PC-3 (cell line): Measurements from ENCODE around the gene LRRFIP2. TPM values are rescaled to one million over a fixed set of nuclear protein-coding genes. Genes with fewer than 3 reads are reported as not detected.

Source experiments
- ATAC-seq: fragments of 200-7000 bp; cut with Tn5 transposase; 2 replicates; pipeline ENCODE4 v1.9.1; 2020; ENCODE audit warnings: mild to moderate bottlenecking, moderate library complexity
- BruUV-seq: library from RNA; stranded (reverse); fragments of 400-500 nt; replicated peaks from 2 replicates; lab custom pipeline; 2021; lab: Mats Ljungman, UMichigan
- CTCF ChIA-PET: fragments of 300-600 bp; sonication (Branson Sonifier 250); formaldehyde crosslinking; loops from one replicate; lab custom pipeline; 2022; ENCODE audit warnings: antibody characterized with exemption; lab: Charles Lee
- POLR2A ChIA-PET: fragments of 300-600 bp; sonication (Branson Sonifier 250); formaldehyde crosslinking; loops from one replicate; lab custom pipeline; 2022; ENCODE audit warnings: antibody characterized with exemption; ENCODE audit not compliant: unreplicated experiment; lab: Charles Lee
- DNase-seq: peaks from one replicate; pipeline ENCODE4 v3.0.0-alpha.2; 2015
- H2AFZ ChIP-seq: fragments of 300-600 bp; sonication (generic); 2 replicates; pipeline ENCODE4 v1.6.0; 2016; ENCODE audit warnings: antibody characterized with exemption, low read length
- H3F3A ChIP-seq: fragments of 300-600 bp; sonication (generic); one replicate; pipeline ENCODE4 v1.6.0; 2017; ENCODE audit warnings: antibody characterized with exemption, low read length, control low read depth, mild to moderate bottlenecking; ENCODE audit not compliant: unreplicated experiment
- H3K27ac ChIP-seq: fragments of 300-600 bp; sonication (generic); 2 replicates; pipeline ENCODE4 v1.5.1; 2016; ENCODE audit warnings: mild to moderate bottlenecking, low read length
- H3K27me3 ChIP-seq: fragments of 300-600 bp; sonication (generic); 2 replicates; pipeline ENCODE4 v1.6.1; 2016; ENCODE audit warnings: low read length, mixed read lengths
- H3K36me3 ChIP-seq: fragments of 300-600 bp; sonication (generic); 2 replicates; pipeline ENCODE4 v1.6.1; 2016; ENCODE audit warnings: low read depth, mixed run types, low read length, mixed read lengths
- H3K4me1 ChIP-seq: fragments of 300-600 bp; sonication (generic); 2 replicates; pipeline ENCODE4 v1.5.1; 2016; ENCODE audit warnings: low read length; ENCODE audit not compliant: insufficient read depth
- H3K4me2 ChIP-seq: fragments of 300-600 bp; sonication (generic); 2 replicates; pipeline ENCODE4 v1.6.0; 2016; ENCODE audit warnings: low read length
- H3K4me3 ChIP-seq: fragments of 300-600 bp; sonication (generic); 2 replicates; pipeline ENCODE4 v1.5.1; 2016; ENCODE audit warnings: mild to moderate bottlenecking, low read length, mixed read lengths
- H3K79me2 ChIP-seq: fragments of 300-600 bp; sonication (generic); 2 replicates; pipeline ENCODE4 v1.6.1; 2017; ENCODE audit warnings: low read length, mixed read lengths
- H3K9ac ChIP-seq: fragments of 300-600 bp; sonication (generic); 2 replicates; pipeline ENCODE4 v1.6.0; 2016; ENCODE audit warnings: mild to moderate bottlenecking, low read length
- H3K9me2 ChIP-seq: fragments of 300-600 bp; sonication (generic); replicated peaks from 2 replicates; pipeline ENCODE4 v1.6.1; 2016; ENCODE audit warnings: mixed run types, low read length, mixed read lengths
- H3K9me3 ChIP-seq: fragments of 300-600 bp; sonication (generic); 2 replicates; pipeline ENCODE4 v1.6.1; 2016; ENCODE audit warnings: low read length, mixed read lengths
- H4K20me1 ChIP-seq: fragments of 300-600 bp; sonication (generic); 2 replicates; pipeline ENCODE4 v1.6.1; 2016; ENCODE audit warnings: low read length, mixed read lengths
- CTCF ChIP-seq: fragments of 300-600 bp; sonication (generic); conservative IDR thresholded peaks from 2 replicates; pipeline ENCODE4 v1.5.1; 2017; ENCODE audit warnings: antibody characterized with exemption, low read depth, mild to moderate bottlenecking, low read length
- EZH2 ChIP-seq: fragments of 300-600 bp; sonication (generic); IDR thresholded peaks from one replicate; pipeline ENCODE4 v1.6.1; 2017; ENCODE audit warnings: antibody characterized with exemption, mild to moderate bottlenecking, low read length; ENCODE audit not compliant: unreplicated experiment
- EZH2phosphoT487 ChIP-seq: fragments of 300-600 bp; sonication (generic); IDR thresholded peaks from 2 replicates; pipeline ENCODE4 v1.6.1; 2018; ENCODE audit warnings: mild to moderate bottlenecking, antibody characterized with exemption, low read length, borderline replicate concordance
- intact Hi-C: fragments of 100-400 bp; cut with micrococcal nuclease; formaldehyde crosslinking; loops from 2 replicates; pipeline ENCODE4 v1.9.0; 2023
- total RNA-seq: library from RNA; depleted of rRNA; stranded (reverse); fragments of >200 nt; gene quantifications from 2 replicates; pipeline ENCODE4 v1.2.3, GENCODE V29; 2014

LRRFIP2 gene
- total RNA-seq, 1 experiment from 2014 or later: 54.7 TPM

GRCh38 chr3:37037352-37037751 is 137.0 kb downstream of the LRRFIP2 start:
- no peaks in the 10 kb centered on the region for H3K79me2 ChIP-seq
- CTCF ChIA-PET: no interaction called here
- H3K27ac ChIP-seq: no peak overlapping the region
- no peak overlapping the region for H3K4me2 ChIP-seq
- DNase-seq (no peak), ATAC-seq (no peak)
- POLR2A ChIA-PET: interaction anchor here (0.6 kb wide), 1 partner anchor 251 kb away, joined by 7 read pairs; no protein-coding TSS in a partner anchor
- no TSS peak for BruUV-seq
- H3K27me3 ChIP-seq: no peaks in the 10 kb centered on the region
- peaks cover 67% of the 10 kb centered on the region for H3K36me3 ChIP-seq
- H2AFZ ChIP-seq: no peak overlapping the region
- no peaks in the 10 kb centered on the region for H3K9me2 ChIP-seq
- no peaks in the 10 kb centered on the region for H4K20me1 ChIP-seq
- peaks cover 13% of the 10 kb centered on the region; the same call in 1 of the 2 replicates for H3K9me3 ChIP-seq
- no peaks in the 10 kb centered on the region for H3K4me1 ChIP-seq
- H3K4me3 ChIP-seq: no peak overlapping the region
- H3K9ac ChIP-seq: no peak overlapping the region
- no peak for TF ChIP-seq EZH2phosphoT487
- TF ChIP-seq EZH2: no peak
- TF ChIP-seq CTCF: no peak
- H3F3A ChIP-seq: no peaks in the 10 kb centered on the region
- intact Hi-C loops: no loop called here

GRCh38 chr3:37032961-37033360 is 141.4 kb downstream of the LRRFIP2 start:
- Histone ChIP-seq H3K4me1 (no peaks in the 10 kb centered on the region), H3K79me2 (no peaks in the 10 kb centered on the region), H3K9me3 (peaks cover 13% of the 10 kb centered on the region; the same call in 1 of the 2 replicates), H3K9ac (no peak overlapping the region), H3K27me3 (no peaks in the 10 kb centered on the region), H3K9me2 (no peaks in the 10 kb centered on the region), H4K20me1 (no peaks in the 10 kb centered on the region), H3F3A (no peaks in the 10 kb centered on the region), H2AFZ (no peak overlapping the region), H3K27ac (no peak overlapping the region), H3K4me2 (no peak overlapping the region), H3K4me3 (no peak overlapping the region), H3K36me3 (peaks cover 74% of the 10 kb centered on the region)
- BruUV-seq: no TSS peak
- TF ChIP-seq EZH2 (no peak), CTCF (no peak), EZH2phosphoT487 (no peak)
- ChIA-PET POLR2A (no interaction called here), CTCF (no interaction called here)
- DNase-seq (no peak), ATAC-seq (no peak)
- intact Hi-C loops: no loop called here

- peaks cover 69% of the 10 kb centered on the region for H3K36me3 ChIP-seq
- H3K4me2 ChIP-seq: no peak overlapping the region
- no peaks in the 10 kb centered on the region for H3F3A ChIP-seq
- DNase-seq (no peak), ATAC-seq (no peak)
- ChIA-PET POLR2A (no interaction called here), CTCF (no interaction called here)
- H2AFZ ChIP-seq: no peak overlapping the region
- BruUV-seq: no TSS peak
- no peaks in the 10 kb centered on the region for H3K4me1 ChIP-seq
- peaks cover 9% of the 10 kb centered on the region; the same call in 1 of the 2 replicates for H3K9me3 ChIP-seq
- TF ChIP-seq EZH2: no peak
- no peak for TF ChIP-seq EZH2phosphoT487
- no peak for TF ChIP-seq CTCF
- H3K9me2 ChIP-seq: no peaks in the 10 kb centered on the region
- H3K4me3 ChIP-seq: no peak overlapping the region
- no peak overlapping the region for H3K9ac ChIP-seq
- H3K27me3 ChIP-seq: no peaks in the 10 kb centered on the region
- H3K27ac ChIP-seq: no peak overlapping the region
- no peaks in the 10 kb centered on the region for H3K79me2 ChIP-seq
- intact Hi-C loops: no loop called here
- no peaks in the 10 kb centered on the region for H4K20me1 ChIP-seq
These were observed 143.2 kb downstream of the LRRFIP2 start for GRCh38 chr3:37031096-37031682.
